Muscle of back (tissue), 13 donors: ENCODE results near the gene NUDT8. TPM values are rescaled to one million over a fixed set of nuclear protein-coding genes. Genes with fewer than 3 reads are reported as not detected.

Source experiments
- DNase-seq, 3 donors: peaks; one replicate each; pipeline versions ENCODE4 v3.0.0 to v3.0.0-alpha.2; 2013
- long read RNA-seq, 9 donors: transcript quantifications; one replicate each; lab custom pipeline, GENCODE V29; 2026
- polyA plus RNA-seq, 10 donors: library from polyadenylated mRNA; unstranded; fragments of 120-200 nt; gene quantifications; one replicate each; pipeline ENCODE4 v1.2.1, GENCODE V29; 2013; ENCODE audit not compliant: insufficient read length in 10 of 10

NUDT8 gene, protein sequence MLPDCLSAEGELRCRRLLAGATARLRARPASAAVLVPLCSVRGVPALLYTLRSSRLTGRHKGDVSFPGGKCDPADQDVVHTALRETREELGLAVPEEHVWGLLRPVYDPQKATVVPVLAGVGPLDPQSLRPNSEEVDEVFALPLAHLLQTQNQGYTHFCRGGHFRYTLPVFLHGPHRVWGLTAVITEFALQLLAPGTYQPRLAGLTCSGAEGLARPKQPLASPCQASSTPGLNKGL
- polyA plus RNA-seq, result 1 to 10 TPM; 2.3 to 5.5 (median 3.6) TPM
- long read RNA-seq, donor 1, partial matches to known transcripts, result 0 of 5 reads
- long read RNA-seq, donor 1, other reads (novel, unspliced or antisense), result 0 of 5 reads
- long read RNA-seq, donor 2, partial matches to known transcripts, result 0 of 2 reads
- long read RNA-seq, donor 2, other reads (novel, unspliced or antisense), result 0 of 2 reads
- long read RNA-seq, donor 3, result 0 reads
- long read RNA-seq, donor 4, partial matches to known transcripts, result 0 of 3 reads
- long read RNA-seq, donor 4, other reads (novel, unspliced or antisense), result 0 of 3 reads
- long read RNA-seq, donor 5, partial matches to known transcripts, result 0 of 5 reads
- long read RNA-seq, donor 5, other reads (novel, unspliced or antisense), result 0 of 5 reads
- long read RNA-seq, donor 6, partial matches to known transcripts, result 0 of 3 reads
- long read RNA-seq, donor 6, other reads (novel, unspliced or antisense), result 0 of 3 reads
- long read RNA-seq, donor 7, partial matches to known transcripts, result 0 of 3 reads
- long read RNA-seq, donor 7, other reads (novel, unspliced or antisense), result 0 of 3 reads
- long read RNA-seq, donor 8, result 0 reads
- long read RNA-seq, donor 9, partial matches to known transcripts, result 0 of 3 reads
- long read RNA-seq, donor 9, other reads (novel, unspliced or antisense), result 0 of 3 reads

DNA sequence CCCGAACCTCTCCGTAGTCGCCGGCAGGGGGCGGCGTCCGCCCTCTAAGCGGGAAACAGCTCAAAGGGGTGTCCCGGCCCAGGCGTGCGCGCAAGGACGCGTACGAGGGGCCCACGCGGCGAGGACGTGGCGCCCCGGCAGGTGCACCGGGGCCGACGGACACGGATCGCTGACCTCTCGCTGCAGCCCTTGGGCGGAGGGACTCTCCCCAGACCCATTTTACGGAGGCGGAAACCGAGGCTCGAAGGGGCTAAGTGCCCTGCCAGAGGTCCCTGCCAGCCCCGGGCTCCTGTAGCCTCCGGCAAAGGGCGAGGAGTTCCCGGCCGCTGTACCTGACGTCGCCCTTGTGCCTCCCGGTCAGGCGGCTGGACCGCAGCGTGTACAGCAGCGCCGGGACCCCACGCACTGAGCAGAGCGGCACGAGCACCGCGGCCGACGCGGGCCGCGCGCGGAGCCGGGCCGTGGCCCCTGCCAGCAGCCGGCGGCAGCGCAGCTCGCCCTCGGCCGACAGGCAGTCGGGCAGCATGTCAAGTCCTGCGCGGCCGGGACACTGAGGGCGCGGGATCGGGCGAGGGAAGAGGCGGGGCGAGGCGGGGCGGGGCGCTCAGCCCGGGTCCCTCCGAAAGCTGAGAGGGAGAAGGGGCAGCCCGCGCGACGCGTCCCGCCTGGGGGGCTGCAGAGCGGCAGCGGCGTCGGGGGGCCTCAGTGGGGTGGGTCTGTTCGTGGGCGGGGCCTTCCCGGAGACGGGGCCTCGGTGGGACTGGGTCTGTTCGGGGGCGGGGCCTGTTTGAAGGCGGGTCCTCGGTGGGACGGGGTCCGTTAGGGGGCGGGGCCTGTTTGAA is at the start of gene NUDT8:
NUDT8 (minus strand) TSS at position 552 of the 842 bp plus-strand sequence; CDS start at position 526, 26 bp downstream.
- peak; percentile 71 to 93 (median 85) for DNase-seq

DNA sequence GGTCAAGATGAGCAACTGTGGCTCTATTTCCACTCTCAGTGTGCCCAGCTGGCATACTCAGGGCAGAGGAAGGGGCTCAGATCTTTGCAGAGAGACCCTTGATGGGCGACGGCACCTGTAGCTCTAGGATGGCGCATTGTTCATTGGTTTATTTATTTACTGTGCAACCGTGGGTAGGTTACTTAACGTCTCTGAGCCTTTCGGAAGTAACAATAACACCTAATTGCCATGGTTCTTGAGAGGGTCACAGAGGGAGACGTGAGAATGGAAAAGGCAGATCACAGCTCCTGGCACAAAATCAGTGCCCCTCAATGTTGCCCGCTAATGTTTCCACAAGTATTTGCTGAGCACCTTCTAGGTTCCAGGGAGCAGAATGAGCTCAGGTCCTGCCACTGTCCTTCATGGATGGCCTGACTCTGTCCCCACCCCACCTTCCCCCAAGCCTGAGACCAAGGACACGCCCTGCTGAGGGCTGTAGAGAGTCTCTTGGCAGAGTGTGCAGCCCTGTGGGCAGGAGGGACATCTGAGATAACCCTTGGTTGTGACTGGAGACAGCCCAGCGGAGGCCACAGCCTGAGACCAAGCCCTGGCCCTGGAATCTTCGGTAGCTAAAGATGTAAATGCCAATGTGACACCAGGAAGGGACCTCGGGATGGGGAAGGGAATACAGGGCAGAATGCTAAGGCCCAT is 45.5 kb upstream of the NUDT8 start:
- no peak for DNase-seq

DNA sequence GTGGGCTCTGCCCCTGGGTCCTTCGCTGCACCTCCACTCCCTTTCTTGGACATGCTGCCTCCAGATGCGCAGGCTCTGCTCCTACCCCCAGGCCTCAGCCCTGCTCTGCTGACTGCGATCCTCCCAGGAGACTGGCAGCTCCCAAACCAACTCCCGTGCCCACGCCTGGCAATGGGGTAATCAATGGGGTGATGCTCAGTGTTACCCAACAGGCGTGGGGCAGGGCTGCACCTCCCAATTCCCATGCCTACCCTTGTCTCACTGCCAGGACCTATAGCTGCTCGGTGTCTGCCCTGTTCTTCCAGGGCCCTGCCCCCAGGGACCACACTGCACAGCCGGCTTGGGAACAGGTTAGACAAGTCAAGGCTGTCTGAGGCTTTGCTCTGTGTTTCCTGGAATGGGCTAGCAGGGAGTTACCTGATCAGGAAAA is 44.7 kb upstream of the NUDT8 start, which contains the start of gene ALDH3B2:
ALDH3B2 (minus strand) TSS at position 182 of the 430 bp plus-strand sequence. CDS start 7,688 bp downstream, outside the sequence.
- no peak for DNase-seq

DNA sequence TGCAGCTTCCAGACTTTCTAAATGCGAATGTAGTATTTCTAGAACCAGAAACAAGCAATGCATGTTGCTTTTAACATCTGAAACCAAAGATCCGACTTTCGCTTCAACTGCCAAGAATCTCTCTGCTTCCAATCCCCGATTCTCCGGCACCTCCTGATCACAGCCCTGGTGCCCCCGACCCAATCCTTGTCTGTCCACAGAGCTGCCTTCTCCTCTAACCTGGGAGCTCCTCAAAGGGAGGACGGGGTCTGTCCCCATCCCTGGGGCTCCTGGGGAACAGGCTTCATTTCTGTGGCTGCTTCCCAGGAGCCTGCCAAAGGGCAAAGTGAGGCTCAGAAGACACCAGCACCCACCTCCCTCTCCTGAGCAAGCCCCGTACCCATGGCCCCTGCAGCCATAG is 44.2 kb upstream of the NUDT8 start:
- DNase-seq, result no peak

DNA sequence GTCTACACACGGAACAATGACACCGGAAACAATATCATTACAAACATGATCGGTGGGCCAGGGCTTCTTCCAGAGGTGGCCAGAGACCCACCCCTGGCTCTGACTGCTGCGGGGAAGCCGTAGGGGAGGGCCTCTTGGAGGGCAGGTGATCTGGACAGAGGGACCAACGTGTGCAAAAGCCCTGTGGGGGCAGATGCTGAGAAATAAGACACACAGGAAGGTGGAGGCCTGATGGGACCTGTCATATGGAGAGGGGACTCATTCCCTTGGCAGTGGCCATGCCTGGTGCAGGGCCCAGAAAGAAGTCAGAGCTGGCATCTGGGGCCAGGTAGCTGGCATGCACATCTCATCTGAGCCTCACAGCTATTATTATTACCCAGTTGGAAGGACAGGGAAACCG is 43.6 kb upstream of the NUDT8 start:
- no peak for DNase-seq

DNA sequence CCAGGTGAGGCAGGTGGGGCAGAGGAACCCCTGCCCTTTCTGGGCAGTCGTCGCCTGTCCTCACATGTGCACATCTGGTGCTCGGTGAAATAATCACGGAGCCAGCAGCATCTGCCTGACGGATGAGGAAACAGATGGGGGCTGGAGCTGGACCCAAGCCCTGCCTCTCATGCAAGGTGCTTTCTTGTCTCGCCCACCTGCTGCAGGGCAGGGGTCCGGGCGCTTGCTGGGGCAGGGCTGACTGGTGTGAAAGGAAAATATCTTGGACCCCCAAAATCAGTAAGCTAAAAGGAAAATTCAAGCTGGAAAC is 41.4 kb upstream of the NUDT8 start:
- DNase-seq, result no peak

DNA sequence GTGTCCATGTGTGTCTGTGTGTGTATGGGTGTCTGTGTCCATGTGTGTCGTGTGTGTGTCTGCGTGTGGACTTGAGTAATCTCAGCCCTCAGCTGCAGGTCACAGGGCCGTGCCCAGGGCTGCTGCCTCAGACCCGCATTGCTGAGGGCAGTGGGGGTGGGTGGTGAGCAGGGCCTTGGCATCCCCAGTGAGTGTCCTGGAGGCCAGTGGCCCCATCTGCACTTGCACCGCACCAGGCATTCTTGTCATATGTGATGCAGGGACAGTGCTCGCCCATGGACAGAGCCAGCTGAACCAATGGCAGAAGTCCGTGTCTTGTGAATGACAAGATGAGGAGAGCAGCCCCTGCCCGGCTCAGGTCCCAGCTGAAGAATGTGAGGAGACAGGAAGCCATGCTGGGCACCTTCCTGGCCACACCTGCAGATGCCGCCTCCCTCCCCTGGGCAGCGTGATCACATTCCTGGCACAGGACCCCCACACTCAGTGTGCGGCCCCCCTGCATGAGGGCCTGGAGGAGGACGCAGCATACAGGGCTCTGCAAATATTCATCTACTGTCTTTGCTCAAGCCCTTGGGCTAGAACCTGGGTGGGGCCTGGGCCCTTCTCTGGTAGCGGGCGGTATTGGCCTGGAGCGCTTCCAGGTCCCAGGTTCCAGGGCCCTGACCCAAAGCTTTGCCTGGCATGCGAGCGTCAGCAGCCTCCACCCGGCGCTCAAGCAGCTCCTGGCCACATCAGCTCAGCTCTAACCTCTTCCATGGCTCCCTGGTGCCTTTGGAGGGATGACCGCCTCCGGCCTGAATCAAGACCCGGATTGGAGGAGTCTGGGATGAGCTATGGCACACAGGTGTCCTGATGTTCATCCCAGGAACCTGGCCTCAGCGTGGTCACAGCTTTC is 40.8 kb upstream of the NUDT8 start:
- no peak for DNase-seq

DNA sequence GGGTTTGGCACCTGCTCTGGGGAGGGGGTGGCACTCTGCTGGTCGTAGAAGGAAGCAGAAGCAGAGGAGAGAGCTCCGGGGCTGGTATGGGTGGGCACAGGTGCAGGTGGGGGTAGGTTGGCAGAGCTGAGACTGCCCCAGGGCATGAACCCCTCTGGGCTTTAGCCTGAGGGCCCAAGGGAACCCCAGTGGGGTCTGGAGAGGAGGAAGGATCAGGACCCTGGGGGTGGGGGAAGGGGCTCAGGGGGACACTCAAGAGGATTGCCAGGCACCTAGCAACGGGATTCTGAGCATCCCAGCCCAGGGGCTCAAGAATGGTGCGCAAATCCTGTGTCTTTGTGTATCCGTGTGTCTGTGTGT is 38.4 kb upstream of the NUDT8 start:
- DNase-seq, result no peak

DNA sequence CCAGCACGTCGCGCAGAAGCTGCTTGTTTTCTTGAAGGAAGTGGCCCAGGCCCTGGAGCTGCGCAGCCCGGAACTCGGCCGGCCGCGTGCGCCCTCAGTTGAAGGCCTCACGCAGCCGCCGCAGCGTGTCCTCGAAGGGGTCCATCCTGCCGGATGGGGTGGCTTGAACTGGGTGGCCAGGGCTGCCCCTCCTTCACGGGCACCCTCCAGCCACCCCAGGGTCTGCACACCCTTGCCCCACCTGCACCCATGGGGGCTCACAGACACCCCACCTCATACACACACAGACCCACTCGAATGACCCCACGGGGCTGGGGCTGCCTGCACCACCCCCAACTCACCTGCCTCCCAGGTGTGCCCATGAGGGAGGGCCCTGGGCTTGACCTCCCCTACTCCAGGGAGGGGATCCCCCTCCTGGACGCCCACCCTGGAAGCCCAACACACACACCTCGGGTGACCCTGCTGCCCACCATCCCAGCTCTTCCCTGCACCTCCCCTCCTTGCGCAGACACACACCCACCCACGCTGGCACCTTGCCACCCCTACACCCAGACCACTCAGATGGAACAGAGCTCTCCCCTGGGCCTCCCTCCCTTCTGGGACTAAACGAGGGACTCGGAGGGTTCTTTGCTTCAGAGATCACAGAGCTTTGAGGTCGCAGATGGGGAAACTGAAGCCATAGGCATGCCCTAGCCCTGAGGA is 37.9 kb upstream of the NUDT8 start:
- no peak for DNase-seq

DNA sequence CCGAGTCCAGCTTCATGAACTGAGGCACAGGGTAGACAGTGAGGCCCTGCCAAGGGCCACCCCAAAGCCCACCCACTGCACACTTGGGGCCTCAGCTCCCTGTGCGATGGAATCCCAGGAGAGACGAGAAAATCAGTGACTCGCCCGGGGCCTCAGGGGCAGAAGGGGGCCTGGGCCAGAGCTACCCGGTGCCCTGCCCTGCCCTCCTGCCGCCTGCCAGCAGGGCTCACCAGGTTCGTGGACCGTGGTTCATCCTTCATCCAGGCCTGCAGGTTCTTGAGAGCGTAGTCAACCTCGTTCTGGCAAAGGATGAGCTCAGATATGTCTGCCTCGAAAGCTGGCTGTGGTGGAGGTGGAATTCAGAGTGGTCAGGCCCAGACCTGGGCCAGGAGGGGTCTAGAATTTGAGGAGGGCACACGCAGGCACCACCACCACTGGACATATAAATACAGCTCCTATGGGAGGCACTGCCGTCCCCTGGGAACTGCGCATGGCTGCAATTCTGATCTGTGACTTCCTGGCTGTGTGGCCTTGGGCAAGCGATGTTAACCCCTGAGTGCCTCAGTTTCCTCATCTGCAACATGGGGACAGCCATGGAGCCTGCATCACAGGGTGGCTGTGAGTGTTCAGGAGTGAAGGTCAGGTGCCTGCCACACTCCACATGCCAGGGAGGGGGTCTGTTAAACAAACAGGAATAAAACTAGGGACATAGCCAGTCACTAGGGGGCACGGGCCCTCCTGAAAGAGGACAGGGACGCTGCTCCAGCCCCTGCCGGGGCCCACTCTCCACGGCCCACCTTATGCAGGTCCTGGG is 37.1 kb upstream of the NUDT8 start:
- DNase-seq, result no peak

DNA sequence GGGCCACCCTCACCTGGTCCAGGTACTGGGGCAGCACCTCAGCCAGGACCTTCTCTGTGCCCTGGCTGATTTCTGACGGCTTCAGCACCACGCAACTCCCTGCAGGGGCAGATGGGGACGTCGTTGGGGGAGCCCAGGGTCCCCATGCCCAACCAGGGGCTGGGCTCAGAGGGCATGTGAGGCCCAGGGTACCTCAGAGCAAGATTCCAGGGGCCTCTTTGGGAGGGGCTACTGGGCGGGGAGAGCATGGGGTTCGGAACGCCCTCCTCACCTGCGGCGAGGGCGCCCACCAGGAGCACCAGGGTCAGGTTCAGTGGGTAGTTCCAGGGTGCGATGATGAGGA is 36.5 kb upstream of the NUDT8 start:
- no peak for DNase-seq

DNA sequence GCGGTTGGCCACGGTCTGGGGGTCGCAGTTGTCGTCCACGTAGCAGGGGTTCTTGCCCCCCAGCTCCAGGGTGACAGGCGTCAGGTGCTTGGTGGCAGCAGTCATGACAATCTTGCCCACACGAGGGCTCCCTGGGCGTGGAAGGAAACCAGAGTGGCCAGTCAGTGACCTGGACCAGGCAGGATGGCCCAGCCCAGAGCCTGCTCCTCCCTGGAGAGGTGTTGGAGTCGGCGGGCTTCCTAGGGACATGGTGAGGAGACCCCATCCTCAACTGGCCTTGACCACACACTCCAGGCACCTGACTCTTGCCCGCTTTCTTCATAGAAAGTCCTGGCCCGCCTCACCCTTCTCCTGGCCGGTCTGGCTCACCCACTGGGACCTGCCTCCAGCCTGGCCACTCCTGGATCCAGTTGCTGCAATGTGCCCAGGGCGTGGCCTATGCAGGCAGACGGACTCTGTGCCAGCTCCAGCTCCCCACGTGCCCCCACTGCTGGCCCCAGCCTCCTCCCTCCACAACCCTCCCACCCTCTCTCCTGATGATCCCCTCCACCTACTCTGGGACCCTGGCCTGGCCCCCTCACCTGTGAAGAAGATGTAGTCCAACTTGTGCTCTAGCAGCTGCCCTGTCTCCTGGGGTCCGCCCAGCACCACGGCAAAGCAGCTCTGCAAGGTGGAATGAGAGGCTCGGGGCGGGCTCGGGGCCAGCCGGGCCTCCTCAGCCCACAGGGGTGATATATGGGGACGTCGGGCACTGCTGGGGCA is 36.0 kb upstream of the NUDT8 start:
- DNase-seq, result no peak

DNA sequence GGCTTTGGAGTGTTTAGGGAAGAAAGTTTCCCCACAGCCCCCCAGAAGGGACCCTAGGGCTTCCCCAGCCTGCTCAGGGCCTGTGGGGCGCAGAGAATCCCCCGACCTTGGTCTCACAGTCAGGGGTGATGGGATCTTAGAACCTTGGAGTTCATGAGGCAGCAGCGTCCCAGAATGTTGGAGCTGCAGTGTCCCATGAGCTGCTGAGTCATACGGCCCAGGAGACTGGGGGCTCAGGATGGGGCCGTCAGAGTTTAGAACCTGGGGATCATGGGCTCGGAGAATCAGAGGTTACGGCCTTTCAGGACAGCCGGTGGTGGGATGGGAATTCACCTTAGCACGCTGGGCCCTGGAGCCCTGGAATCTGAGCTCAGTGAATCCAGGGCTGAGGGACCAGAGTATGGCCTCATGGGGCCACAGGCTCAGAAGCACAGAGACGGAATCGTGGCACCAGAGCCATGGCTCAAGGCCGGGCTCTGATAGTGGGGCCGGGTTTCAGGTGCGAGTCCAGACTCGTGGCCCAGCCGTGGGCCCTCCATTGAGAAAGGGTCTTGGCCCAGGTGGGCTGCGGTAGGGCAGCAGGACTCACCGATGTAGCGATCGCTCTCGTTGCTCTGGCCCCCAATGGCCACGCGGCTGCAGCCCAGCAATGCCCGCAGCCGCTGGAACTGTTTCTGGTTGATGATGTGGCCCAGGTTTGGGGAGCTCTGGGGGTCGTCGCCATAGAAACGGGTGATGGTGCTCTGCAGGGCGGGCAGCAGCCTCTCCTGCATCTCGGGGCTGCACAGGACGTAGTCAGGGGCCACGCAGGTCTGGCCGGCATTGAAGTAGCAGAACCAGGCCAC is 35.2 kb upstream of the NUDT8 start:
- no peak for DNase-seq

DNA sequence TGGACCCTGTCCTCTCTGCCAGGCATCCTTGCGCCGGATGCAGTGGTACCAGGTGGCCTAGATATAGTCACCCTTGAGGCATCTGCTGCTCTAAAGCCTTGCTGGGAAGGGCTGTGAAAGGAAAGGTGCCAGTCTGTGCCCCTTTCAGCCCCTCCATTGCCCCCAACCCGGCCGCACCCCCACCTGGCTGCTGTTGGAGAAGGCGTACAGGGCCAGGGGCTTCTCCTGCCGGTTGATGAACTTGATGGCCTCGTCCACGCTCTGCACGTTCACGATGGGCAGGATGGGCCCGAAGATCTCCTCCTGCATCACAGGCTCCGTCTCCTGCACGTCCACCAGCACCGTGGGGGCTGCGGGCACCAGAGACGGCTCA is 34.5 kb upstream of the NUDT8 start:
- DNase-seq, result no peak

DNA sequence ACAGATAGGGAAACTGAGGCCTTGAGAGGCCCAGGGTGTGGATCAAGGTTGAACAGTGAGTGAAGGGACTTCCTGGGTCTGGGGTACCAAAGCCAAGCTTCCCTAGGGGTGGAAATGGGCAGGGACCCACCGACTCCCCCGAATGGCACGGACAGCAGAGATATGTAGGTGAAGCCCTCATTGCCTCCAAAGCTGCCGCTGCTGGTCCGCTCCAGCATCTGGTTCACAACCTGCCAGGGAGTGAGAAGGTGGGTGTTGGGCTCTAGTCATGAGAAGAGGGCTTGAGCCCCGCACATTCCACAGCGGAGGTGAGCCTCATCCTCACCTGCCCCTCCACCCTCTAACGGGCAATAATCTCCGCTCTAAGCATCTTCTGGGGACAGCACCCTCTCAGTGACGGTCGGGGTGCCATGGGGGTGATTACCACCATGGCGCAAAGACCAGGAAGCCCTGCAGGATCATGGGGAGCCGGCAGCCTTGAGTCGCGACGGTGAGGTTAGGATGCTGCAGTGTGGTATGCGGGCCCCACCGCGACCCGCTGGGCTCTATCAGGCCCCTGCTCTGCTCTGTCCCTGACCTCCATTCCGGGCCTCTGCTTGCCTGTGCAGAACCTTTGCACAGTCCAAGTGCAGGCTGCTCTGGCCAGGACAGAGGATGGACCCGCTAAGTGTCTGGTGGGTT is 33.9 kb upstream of the NUDT8 start:
- DNase-seq, result no peak

DNA sequence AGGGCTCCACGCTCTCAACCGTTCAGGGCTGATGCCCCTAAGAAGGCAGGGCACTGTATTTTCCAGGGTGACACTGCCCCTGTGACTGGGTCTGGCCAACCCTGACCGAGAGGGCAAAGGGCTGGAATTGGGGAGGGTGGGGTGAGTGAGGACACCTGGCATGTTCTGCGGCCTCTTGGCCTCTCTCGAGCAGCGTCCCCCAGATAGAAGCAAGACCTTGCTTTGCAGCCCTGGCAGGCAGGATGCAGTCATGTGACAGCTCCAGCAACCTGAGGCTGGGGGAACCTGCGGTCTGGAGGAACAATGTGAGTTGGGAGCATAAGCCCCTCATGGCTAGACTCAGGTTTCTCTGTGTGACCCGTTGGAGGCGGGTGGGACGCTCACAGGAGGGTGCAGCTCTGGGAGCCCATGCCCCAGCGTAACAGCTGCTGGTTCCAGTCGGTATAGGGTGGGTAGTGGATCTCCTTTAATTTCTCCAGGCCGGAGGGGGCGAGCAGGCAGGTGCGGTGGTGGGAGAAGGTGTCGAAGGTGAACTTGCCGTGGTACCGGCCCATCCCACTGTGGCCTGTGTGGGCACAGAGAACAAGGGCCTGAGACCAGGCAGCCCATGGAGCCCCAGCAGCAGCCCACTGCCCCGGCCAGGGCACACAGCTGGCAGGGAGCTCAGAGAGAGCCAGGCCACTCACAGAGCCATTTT is 33.2 kb upstream of the NUDT8 start:
- DNase-seq, result no peak
